Measurements from ENCODE around the gene WNT8B. TPM values are rescaled to one million over a fixed set of nuclear protein-coding genes. Genes with fewer than 3 reads are reported as not detected.

The WNT8B gene
- total RNA-seq, 1 donor from 2014 or later = not detected

- H3K27ac ChIP-seq = no peak overlapping the region
- no peaks in the 10 kb centered on the region for H3K9me3 ChIP-seq
- H3K36me3 ChIP-seq = no peaks in the 10 kb centered on the region
- DNase-seq (ENCODE audit: extremely low spot score in 2 of 2) = no peak
- H3K4me3 ChIP-seq = no peak overlapping the region
- intact Hi-C loops (cut with DNase I) = no loop called here
- no peaks in the 10 kb centered on the region for H3K4me1 ChIP-seq
- TF ChIP-seq POLR2A (IDR thresholded peaks at IDR 0.05) (no peak), POLR2AphosphoS5 (IDR thresholded peaks at IDR 0.05; ENCODE audit: insufficient read depth in 1 of 2, low read depth in 1 of 2) (no peak)
- no peaks in the 10 kb centered on the region for H3K27me3 ChIP-seq
Measured at GRCh38 chr10:100446130-100446761, 16.6 kb upstream of the WNT8B start.

GRCh38 chr10:100447663-100448062 lies 15.1 kb upstream of the WNT8B start:
- H3K4me1 ChIP-seq = no peaks in the 10 kb centered on the region
- H3K27ac ChIP-seq = no peak overlapping the region
- H3K27me3 ChIP-seq = no peaks in the 10 kb centered on the region
- H3K4me3 ChIP-seq = no peak overlapping the region
- DNase-seq (ENCODE audit: extremely low spot score in 2 of 2) = no peak
- TF ChIP-seq POLR2A (IDR thresholded peaks at IDR 0.05) = no peak
- no peak for TF ChIP-seq POLR2AphosphoS5 (IDR thresholded peaks at IDR 0.05; ENCODE audit: insufficient read depth in 1 of 2, low read depth in 1 of 2)
- TF ChIP-seq CTCF (IDR thresholded peaks at IDR 0.05) = no peak
- intact Hi-C loops (cut with DNase I) = no loop called here
- no peaks in the 10 kb centered on the region for H3K36me3 ChIP-seq
- no peaks in the 10 kb centered on the region for H3K9me3 ChIP-seq

DNA sequence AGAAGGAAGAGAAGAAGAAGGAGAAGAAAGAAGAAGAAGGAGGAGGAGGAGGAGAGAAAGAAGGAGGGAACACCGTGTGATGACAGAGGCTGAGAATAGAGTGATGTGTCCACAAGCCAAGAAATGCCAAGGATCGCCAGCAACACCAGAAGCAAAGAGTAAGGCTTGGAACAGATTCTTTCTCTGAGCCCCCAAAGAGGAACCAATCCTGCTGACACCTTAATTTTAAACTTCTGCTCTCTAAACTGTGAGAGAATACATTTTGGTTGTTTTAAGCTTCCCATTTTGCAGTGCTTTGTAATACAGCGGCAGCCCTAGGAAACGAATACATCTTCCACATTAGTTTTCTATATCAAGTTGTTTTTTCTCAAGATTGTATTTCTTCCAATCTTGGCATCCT lies 13.9 kb upstream of the WNT8B start:
- Histone ChIP-seq H3K27me3 (no peaks in the 10 kb centered on the region), H3K4me1 (no peaks in the 10 kb centered on the region), H3K27ac (no peak overlapping the region), H3K9me3 (no peaks in the 10 kb centered on the region), H3K36me3 (no peaks in the 10 kb centered on the region), H3K4me3 (no peak overlapping the region)
- intact Hi-C loops (cut with DNase I) = no loop called here
- TF ChIP-seq POLR2A (IDR thresholded peaks at IDR 0.05) (no peak), POLR2AphosphoS5 (IDR thresholded peaks at IDR 0.05; ENCODE audit: insufficient read depth in 1 of 2, low read depth in 1 of 2) (no peak), CTCF (IDR thresholded peaks at IDR 0.05) (no peak)
- DNase-seq (ENCODE audit: extremely low spot score in 2 of 2) = no peak

DNA sequence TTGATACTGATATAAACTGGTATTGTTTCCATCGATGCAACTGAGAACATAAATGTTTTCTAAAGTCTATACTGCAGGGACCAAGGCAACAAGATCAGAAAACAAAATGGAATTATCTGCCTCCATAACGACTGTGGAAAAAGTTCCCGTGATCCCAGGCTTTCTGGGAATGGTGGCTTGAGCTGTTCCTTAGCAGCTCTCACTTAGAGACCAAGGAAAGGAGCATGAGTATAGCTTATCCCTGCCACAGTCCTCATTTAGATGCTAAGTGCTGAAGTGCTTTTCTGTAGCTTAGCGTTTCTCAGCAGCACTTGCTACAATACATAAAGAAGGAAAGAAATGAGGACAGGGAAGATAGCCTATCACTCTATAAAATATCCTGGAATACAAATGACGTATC lies 5.5 kb downstream of the WNT8B start:
- no peaks in the 10 kb centered on the region for H3K27me3 ChIP-seq
- no peaks in the 10 kb centered on the region for H3K36me3 ChIP-seq
- no peak overlapping the region for H3K27ac ChIP-seq
- DNase-seq (ENCODE audit: extremely low spot score in 2 of 2) = no peak
- intact Hi-C loops (cut with DNase I) = no loop called here
- H3K4me1 ChIP-seq = no peaks in the 10 kb centered on the region
- H3K4me3 ChIP-seq = no peak overlapping the region
- no peaks in the 10 kb centered on the region for H3K9me3 ChIP-seq
- TF ChIP-seq POLR2A (IDR thresholded peaks at IDR 0.05) = no peak

DNA sequence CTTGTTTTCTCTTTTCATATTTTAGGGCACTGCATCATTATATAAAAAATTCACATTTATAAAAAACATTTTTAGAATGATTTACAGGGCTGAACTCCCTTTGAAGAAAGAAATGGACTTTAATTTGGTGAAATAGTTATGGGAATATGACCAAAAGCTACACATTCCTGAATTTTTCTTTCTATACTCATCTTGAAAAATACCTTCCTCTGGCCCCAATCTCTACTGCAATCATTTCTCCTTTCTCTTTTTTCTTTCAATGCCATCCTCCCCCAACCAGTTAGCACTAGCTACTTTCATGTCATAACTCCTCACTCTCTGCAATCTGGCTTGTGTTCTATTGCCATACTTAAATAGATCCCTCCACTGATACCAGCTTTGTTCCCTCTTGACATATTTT lies 6.2 kb downstream of the WNT8B start:
- TF ChIP-seq POLR2AphosphoS5 (IDR thresholded peaks at IDR 0.05; ENCODE audit: insufficient read depth in 1 of 2, low read depth in 1 of 2) (no peak), POLR2A (IDR thresholded peaks at IDR 0.05) (no peak), CTCF (IDR thresholded peaks at IDR 0.05) (no peak)
- no peak for DNase-seq (ENCODE audit: extremely low spot score in 2 of 2)
- Histone ChIP-seq H3K27ac (no peak overlapping the region), H3K4me1 (no peaks in the 10 kb centered on the region), H3K36me3 (no peaks in the 10 kb centered on the region), H3K9me3 (no peaks in the 10 kb centered on the region), H3K4me3 (no peak overlapping the region), H3K27me3 (no peaks in the 10 kb centered on the region)
- intact Hi-C loops (cut with DNase I) = no loop called here

DNA sequence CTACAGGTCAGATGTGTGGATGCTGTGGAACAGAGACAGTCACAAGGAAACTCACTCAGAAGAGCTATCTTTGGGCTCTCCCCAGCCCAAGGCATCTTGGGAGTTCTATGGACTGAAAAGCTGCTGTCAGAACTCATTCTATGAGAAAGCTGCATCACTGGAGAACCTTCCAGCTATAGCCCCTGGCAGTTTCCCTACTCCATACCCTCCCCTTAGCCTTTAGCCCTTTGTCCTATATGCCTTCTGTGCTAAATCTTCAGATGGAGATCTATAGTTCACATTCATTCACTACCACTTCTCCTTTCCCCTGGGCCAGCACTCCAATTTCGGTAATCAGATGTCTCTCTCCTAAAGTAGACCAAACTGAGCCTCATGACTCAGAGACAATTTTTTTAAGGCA lies 6.9 kb downstream of the WNT8B start:
- TF ChIP-seq POLR2A (IDR thresholded peaks at IDR 0.05) = no peak
- no peak for TF ChIP-seq CTCF (IDR thresholded peaks at IDR 0.05)
- no peak for TF ChIP-seq POLR2AphosphoS5 (IDR thresholded peaks at IDR 0.05; ENCODE audit: insufficient read depth in 1 of 2, low read depth in 1 of 2)
- H3K9me3 ChIP-seq = no peaks in the 10 kb centered on the region
- intact Hi-C loops (cut with DNase I) = no loop called here
- H3K27ac ChIP-seq = no peak overlapping the region
- H3K36me3 ChIP-seq = no peaks in the 10 kb centered on the region
- H3K4me1 ChIP-seq = no peaks in the 10 kb centered on the region
- no peaks in the 10 kb centered on the region for H3K27me3 ChIP-seq
- H3K4me3 ChIP-seq = no peak overlapping the region
- no peak for DNase-seq (ENCODE audit: extremely low spot score in 2 of 2)
